IPS-15b (cell line): ENCODE data around the gene ANO4.
A peak's percentile ranks its signal among the peaks of the same experiment; 100 is the strongest.

Experiments used
- H3K27me3 ChIP-seq: one replicate; pipeline ENCODE4 v1.6.1; 2013; ENCODE audit warnings: low read length; ENCODE audit not compliant: control insufficient read depth, insufficient read depth
- H3K36me3 ChIP-seq: one replicate; pipeline ENCODE4 v1.6.1; 2013; ENCODE audit warnings: low read length; ENCODE audit not compliant: control insufficient read depth, insufficient read depth
- H3K4me1 ChIP-seq: one replicate; pipeline ENCODE4 v1.6.1; 2013; ENCODE audit warnings: mild to moderate bottlenecking, low read length; ENCODE audit not compliant: control insufficient read depth, insufficient read depth
- H3K4me3 ChIP-seq: one replicate; pipeline ENCODE4 v1.5.1; 2013; ENCODE audit warnings: low read depth, low read length
- H3K9ac ChIP-seq: one replicate; pipeline ENCODE4 v1.6.1; 2013; ENCODE audit warnings: low read depth, mild to moderate bottlenecking, low read length
- H3K9me3 ChIP-seq: one replicate; pipeline ENCODE4 v1.6.1; 2013; ENCODE audit warnings: mild to moderate bottlenecking, low read length; ENCODE audit not compliant: control insufficient read depth, insufficient read depth

Gene ANO4

DNA sequence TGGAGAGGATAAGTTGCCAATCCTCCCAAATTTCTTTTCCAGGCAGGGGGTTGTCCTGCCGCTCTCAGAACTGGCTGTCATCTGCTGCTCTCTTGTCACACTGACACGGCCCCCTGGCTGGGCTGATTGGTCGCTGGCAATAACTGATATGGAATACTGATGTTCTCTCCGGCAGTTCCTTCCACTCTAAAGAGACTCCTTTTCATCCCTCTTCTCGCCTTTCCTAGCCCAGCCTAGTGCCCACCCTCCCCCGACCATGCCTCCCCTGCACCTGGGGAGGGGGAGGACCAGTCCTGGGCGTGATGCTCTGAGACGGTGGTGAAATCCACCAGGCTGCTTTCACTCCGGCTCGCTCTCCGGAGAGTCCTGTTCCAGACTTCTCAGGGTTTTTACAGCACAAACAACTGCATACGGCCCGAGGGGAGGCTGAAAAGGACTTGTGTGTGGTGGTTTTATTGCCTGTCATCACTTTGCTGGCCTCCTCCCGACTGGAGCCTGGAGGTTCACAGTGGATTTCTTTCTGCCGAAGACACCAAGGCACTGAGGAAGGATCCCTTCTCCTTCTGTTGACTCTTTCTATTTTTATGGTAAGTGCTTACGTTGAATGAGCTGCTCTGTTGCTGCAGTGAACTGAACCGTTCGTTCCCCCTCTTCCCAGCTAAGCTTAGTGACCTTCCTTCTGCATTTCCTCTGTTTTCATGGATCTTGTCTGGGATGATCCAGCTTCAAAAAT lies at the start of gene ANO4:
Gene ANO4, plus strand, starts transcription at position 336 of the 733 bp plus-strand sequence. CDS start 107,010 bp downstream, outside the sequence.
- Histone ChIP-seq H3K36me3 (no peaks in the 10 kb centered on the region), H3K9ac (no peak within 1 kb of the TSS), H3K4me1 (peaks cover 9% of the 10 kb centered on the region), H3K4me3 (peak within 1 kb of the TSS; percentile 40), H3K27me3 (peaks cover 3% of the 10 kb centered on the region), H3K9me3 (no peaks in the 10 kb centered on the region)

DNA sequence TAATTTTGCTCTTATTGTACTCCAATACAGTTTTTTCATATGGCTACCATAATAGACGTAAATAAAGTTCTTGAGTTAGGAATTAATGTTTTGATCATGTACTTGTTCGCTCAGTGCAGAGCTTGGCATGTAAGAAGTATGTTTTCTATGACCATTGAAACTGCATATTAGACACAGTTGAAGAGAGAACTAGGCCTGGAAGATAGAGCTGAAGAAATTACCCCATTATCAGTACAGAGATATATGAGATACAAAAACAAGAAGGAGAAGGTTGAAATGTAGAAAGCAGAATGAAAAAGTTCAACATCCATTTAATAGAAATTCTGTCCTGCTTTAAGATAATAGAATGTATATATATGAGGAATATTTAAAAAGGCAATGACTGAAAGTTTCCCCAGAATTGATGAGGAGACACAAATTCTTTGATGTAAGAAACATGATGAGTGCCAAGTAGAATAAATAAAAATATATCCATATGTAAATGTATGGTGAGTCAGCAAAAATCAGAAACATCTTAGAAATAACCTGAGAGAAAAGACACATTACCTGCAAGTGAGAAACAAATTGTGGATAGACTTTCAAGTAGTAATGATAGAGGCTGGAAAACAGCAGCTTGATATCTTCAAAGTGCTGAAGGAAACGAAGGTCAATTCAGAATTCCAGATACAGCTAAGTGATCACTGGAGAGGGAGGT lies 49.1 kb upstream of the ANO4 start:
- no peaks in the 10 kb centered on the region for H3K27me3 ChIP-seq
- no peaks in the 10 kb centered on the region for H3K9me3 ChIP-seq
- no peaks in the 10 kb centered on the region for H3K4me1 ChIP-seq
- H3K4me3 ChIP-seq, result no peak overlapping the region
- H3K36me3 ChIP-seq, result no peaks in the 10 kb centered on the region
- H3K9ac ChIP-seq, result no peak overlapping the region

DNA sequence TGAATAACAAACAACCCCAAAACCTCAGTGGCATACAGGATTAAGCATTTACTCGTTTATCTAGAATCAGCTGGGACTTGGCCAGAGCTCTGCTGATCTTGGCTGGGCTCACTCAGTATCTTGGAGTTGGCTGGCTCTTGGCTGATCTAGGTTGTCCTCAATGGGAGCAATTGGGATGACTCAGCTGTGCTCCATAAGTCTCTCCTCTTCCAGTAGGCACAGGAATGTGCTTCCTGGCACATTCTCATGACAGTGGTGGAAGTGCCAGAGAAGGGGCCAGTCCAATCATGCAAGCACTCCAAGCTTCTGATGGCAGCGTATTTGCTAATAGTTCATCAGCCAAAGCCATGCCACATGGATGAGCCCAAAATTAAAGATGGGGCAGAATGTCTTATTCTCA lies 41.7 kb upstream of the ANO4 start:
- H3K4me1 ChIP-seq, result no peaks in the 10 kb centered on the region
- no peaks in the 10 kb centered on the region for H3K9me3 ChIP-seq
- no peak overlapping the region for H3K9ac ChIP-seq
- no peaks in the 10 kb centered on the region for H3K27me3 ChIP-seq
- H3K4me3 ChIP-seq, result no peak overlapping the region
- H3K36me3 ChIP-seq, result no peaks in the 10 kb centered on the region

DNA sequence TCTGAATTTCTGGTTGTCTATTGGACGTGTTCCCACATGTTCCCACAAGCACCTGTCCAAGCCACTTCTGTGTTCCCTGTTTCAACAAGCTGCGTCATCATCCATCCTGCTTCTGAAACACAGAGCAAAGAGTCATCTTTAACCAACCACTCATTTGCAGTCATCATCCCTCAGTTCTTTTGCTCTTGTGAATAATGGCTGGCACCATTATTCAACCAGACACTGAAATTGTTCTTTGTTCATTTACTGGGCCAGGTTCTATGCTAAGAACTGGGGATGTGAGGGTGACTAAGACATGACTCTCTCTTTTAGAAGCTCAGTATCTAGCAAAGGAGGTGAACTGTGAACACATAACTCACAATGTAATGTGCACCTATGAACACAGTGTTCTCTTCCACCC lies 40.7 kb upstream of the ANO4 start:
- H3K27me3 ChIP-seq, result no peaks in the 10 kb centered on the region
- no peaks in the 10 kb centered on the region for H3K4me1 ChIP-seq
- no peak overlapping the region for H3K4me3 ChIP-seq
- no peaks in the 10 kb centered on the region for H3K9me3 ChIP-seq
- no peak overlapping the region for H3K9ac ChIP-seq
- H3K36me3 ChIP-seq, result no peaks in the 10 kb centered on the region

DNA sequence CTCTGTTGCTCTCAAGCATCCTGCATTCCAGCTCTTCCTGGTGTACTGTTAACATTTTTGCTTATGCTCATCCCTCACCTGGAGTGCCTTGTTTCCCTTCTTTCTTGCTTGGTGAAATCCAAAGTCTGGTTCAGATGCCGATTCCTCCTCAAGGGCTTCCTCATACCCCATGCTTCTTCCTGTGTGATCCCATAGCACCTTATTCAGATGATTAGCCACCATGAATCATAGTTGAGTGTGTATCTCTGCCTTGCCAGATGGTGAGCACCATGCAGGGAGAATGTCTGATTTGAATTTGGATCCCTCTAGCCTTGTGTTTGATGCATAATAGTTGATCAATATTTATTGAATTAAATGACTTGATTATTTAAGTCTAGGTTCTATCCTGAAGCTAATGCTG lies 39.4 kb upstream of the ANO4 start:
- no peaks in the 10 kb centered on the region for H3K27me3 ChIP-seq
- no peaks in the 10 kb centered on the region for H3K36me3 ChIP-seq
- H3K4me3 ChIP-seq, result no peak overlapping the region
- no peaks in the 10 kb centered on the region for H3K9me3 ChIP-seq
- H3K9ac ChIP-seq, result no peak overlapping the region
- H3K4me1 ChIP-seq, result no peaks in the 10 kb centered on the region

DNA sequence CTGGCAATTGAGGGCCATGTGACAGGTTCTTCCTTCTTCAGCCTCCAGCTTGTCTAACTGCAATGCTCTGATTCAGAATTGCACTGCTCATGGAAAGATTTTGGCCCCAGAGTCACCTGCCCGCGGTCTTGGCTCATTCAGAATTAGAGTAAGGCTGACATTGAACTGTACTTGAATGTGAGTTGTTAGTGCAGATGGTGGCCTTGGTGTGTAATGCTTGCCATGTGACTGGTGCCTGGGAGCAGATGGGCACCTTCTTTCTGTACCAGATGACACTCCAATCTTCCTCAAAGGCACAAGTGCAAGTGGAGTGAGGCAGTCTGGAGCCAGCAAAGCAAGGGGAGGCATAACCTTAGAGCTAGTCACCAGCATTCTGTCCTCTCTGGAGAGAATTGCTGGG lies 36.5 kb upstream of the ANO4 start:
- Histone ChIP-seq H3K4me3 (no peak overlapping the region), H3K4me1 (no peaks in the 10 kb centered on the region), H3K27me3 (no peaks in the 10 kb centered on the region), H3K36me3 (no peaks in the 10 kb centered on the region), H3K9me3 (no peaks in the 10 kb centered on the region), H3K9ac (no peak overlapping the region)

DNA sequence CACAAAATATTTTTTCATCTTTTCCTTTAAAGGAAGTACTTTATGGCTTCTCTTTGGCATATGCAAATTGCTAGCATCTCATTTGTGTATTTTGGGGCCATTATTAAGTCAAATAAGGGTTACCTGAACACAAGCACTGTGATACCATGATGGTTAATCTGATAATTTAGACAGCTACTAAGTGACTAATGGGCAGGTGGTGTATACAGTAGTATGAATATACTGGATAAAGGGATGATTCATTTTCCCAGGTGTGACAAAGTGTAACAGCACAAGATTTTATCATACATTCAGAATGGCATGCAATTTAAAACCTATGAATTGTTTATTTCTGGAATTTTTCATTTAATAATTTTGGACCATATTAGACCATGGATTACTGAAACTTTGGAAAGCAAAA lies 27.2 kb upstream of the ANO4 start:
- H3K9me3 ChIP-seq, result no peaks in the 10 kb centered on the region
- H3K36me3 ChIP-seq, result no peaks in the 10 kb centered on the region
- H3K4me3 ChIP-seq, result no peak overlapping the region
- H3K9ac ChIP-seq, result no peak overlapping the region
- H3K27me3 ChIP-seq, result no peaks in the 10 kb centered on the region
- H3K4me1 ChIP-seq, result no peaks in the 10 kb centered on the region

DNA sequence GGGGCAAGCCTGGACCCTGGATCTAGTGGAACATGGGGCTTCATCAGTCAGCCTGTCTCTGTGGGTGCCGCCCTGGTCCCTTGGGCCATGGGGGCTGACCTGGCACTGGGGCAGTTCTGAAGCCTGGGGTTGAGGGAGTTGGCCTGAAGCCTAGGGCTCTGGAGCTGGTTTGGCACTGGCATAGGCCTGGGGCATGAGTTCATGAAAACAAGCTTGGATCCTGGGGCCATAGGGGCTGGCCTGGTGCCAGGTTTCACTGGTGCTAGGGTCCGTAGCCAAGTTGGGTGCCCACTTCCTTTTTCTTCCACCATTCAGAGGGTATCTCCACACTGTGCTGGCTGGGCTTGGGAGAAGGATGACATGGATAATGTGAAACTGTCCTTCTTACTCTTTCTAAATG lies 26.6 kb upstream of the ANO4 start:
- Histone ChIP-seq H3K9ac (no peak overlapping the region), H3K36me3 (no peaks in the 10 kb centered on the region), H3K9me3 (no peaks in the 10 kb centered on the region), H3K27me3 (no peaks in the 10 kb centered on the region), H3K4me3 (no peak overlapping the region), H3K4me1 (no peaks in the 10 kb centered on the region)

DNA sequence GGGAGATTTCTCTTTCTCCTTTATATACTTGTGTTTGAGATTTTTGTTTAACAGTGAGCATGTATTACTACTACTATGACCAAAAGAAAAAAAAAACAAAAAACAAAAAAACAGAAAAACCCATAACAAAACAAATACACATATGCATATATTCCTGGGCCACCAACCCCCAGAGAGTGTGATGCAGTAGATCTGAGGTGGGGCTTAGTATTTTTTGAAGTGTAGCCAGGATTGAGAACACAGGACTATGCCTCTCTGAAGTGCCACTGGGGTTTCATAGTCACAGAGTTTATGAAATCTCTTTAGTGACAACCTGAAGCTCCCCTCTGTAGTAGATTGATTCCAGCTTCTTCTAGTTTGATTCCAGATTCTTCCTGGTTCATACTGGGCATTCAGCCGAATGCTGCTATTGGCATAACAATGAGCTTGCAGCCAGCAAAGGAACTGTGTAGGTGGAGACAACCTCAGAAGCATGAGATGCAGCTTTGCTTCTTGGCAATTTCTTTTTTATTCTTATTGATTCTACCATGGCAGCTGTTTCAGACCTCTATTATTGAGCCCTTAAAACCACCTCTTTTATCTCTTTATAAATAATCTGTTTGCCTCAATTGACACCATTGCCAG lies 15.5 kb upstream of the ANO4 start:
- H3K27me3 ChIP-seq, result no peaks in the 10 kb centered on the region
- no peaks in the 10 kb centered on the region for H3K9me3 ChIP-seq
- peaks cover 15% of the 10 kb centered on the region for H3K4me1 ChIP-seq
- no peak overlapping the region for H3K4me3 ChIP-seq
- no peaks in the 10 kb centered on the region for H3K36me3 ChIP-seq
- H3K9ac ChIP-seq, result no peak overlapping the region

DNA sequence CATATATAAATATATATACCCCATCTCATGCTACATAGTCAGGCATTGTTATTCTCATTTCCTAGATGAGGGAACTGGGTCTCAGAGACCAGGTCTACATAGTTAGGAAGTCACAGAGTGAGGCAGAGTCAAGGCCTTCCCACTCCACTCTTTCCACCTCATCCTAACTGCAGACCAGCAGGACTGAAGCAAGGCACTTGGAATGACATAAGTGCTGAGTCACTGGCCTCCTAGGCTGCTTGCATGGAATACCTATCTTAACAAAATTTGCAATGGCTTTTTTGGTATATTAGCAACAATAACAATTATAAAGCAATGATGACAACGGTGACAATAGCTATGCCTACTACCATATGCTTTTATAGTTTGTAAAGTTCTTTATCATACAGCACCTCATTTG lies 5.4 kb upstream of the ANO4 start:
- no peak overlapping the region for H3K9ac ChIP-seq
- no peak overlapping the region for H3K4me3 ChIP-seq
- H3K4me1 ChIP-seq, result peaks cover 4% of the 10 kb centered on the region
- H3K27me3 ChIP-seq, result no peaks in the 10 kb centered on the region
- H3K36me3 ChIP-seq, result no peaks in the 10 kb centered on the region
- no peaks in the 10 kb centered on the region for H3K9me3 ChIP-seq

DNA sequence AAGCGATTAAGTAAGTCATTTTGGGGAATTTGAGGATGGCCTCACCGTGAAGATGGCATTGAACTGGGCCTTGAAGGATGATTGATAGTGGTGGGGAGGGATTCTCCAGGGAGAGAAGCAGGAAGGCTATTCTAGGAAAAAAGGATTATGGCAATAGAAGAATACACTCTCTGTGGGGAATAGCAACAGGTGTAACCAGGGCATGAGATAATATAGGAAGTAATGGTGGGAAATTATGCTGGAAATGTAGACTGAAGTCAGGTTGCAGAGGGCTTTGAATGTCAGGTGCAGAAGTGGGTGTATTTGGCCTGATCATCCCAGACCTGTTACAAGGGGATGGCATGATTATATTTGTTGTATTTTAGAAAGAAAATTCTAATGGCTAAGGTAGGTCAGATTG lies 4.6 kb upstream of the ANO4 start:
- no peak overlapping the region for H3K9ac ChIP-seq
- H3K9me3 ChIP-seq, result no peaks in the 10 kb centered on the region
- H3K36me3 ChIP-seq, result no peaks in the 10 kb centered on the region
- H3K4me3 ChIP-seq, result no peak overlapping the region
- peaks cover 7% of the 10 kb centered on the region for H3K4me1 ChIP-seq
- no peaks in the 10 kb centered on the region for H3K27me3 ChIP-seq

DNA sequence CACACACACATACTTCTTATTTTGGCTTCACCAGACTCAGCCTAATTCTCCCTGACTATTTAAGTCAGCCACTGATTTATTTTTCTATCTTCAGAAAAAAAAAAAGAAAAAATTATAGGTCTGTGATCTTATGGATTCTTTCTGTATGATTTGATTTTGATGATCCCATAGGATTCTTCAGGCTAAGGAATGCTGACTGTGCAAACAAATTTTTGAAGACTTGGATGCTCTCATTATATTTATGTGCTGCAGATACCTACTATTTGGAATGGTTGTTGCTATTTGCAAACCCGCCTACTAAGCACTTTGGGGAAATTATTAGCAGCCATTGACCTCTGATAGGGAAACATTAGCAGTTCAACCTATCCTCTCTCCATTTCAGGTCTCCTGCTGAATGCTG lies 4.0 kb upstream of the ANO4 start:
- Histone ChIP-seq H3K4me1 (peaks cover 9% of the 10 kb centered on the region), H3K4me3 (no peak overlapping the region)

More for the DNA sequence above, 4.0 kb upstream of the ANO4 start:
- Histone ChIP-seq H3K9me3 (no peaks in the 10 kb centered on the region), H3K36me3 (no peaks in the 10 kb centered on the region), H3K9ac (no peak overlapping the region), H3K27me3 (peaks cover 3% of the 10 kb centered on the region)
